GM12878 (cell line): ENCODE data around the gene RPGRIP1L. TPM values are rescaled to one million over a fixed set of nuclear protein-coding genes. Genes with fewer than 3 reads are reported as not detected.

Experiments
- ATAC-seq: fragments of 200-7000 bp; cut with Tn5 transposase; 3 replicates; pipeline ENCODE4 v1.9.1; 2020; ENCODE audit warnings: mild to moderate bottlenecking, moderate library complexity
- BruUV-seq: library from RNA; stranded (reverse); fragments of 400-500 nt; replicated peaks from 2 replicates; lab custom pipeline; 2021; lab: Mats Ljungman, UMichigan
- CTCF ChIA-PET: fragments of 300-600 bp; sonication (Branson Sonifier 250); formaldehyde crosslinking; extraction: SDS; loops from one replicate; lab custom pipeline; 2021; ENCODE audit warnings: inconsistent platforms; lab: Yijun Ruan, JAX
- POLR2A ChIA-PET: fragments of 350-600 bp; formaldehyde crosslinking; extraction: SDS; loops from one replicate; lab custom pipeline; 2021; ENCODE audit warnings: inconsistent platforms; lab: Charles Lee
- RAD21 ChIA-PET: fragments of 300-600 bp; sonication (Branson Sonifier 250); formaldehyde crosslinking; loops from one replicate; lab custom pipeline; 2023; ENCODE audit warnings: antibody characterized with exemption; ENCODE audit not compliant: unreplicated experiment; lab: Charles Lee
- SMC1A ChIA-PET: fragments of 300-600 bp; sonication (Branson Sonifier 250); formaldehyde crosslinking; loops from one replicate; lab custom pipeline; 2023; ENCODE audit not compliant: unreplicated experiment, uncharacterized antibody; lab: Charles Lee
- DNase-seq: peaks from one replicate; pipeline ENCODE4 v3.0.0-alpha.2; 2011; ENCODE audit warnings: low read depth, low spot score
- FAIRE-seq: peaks from 3 replicates; lab custom pipeline; 2011; peaks lifted over from hg19 to GRCh38; lab: Jason Lieb, UNC
- H2AFZ ChIP-seq: 2 replicates; pipeline ENCODE4 v1.6.0; 2011; ENCODE audit warnings: low read depth, low read length, control low read depth; ENCODE audit not compliant: control insufficient read depth
- H3K27ac ChIP-seq: 2 replicates; pipeline ENCODE4 v1.5.1; 2011; ENCODE audit warnings: control low read depth; ENCODE audit not compliant: control insufficient read depth, insufficient read depth
- H3K27me3 ChIP-seq, 2 experiments: replicated peaks in 1 of 2; 2 replicates each; pipeline versions ENCODE4 v1.6.0 to v1.6.1; 2011; ENCODE audit warnings: low read length in 1 of 2; ENCODE audit not compliant: control insufficient read depth in 2 of 2, insufficient read depth in 2 of 2
- H3K36me3 ChIP-seq, 2 experiments: 2 replicates each; pipeline ENCODE4 v1.5.1; 2011; ENCODE audit warnings: low read length in 1 of 2; ENCODE audit not compliant: control insufficient read depth in 2 of 2, insufficient read depth in 2 of 2
- H3K4me1 ChIP-seq: 2 replicates; pipeline ENCODE4 v1.6.1; 2011; ENCODE audit warnings: mild to moderate bottlenecking, low read length, moderate library complexity, mixed read lengths; ENCODE audit not compliant: control insufficient read depth, insufficient read depth
- H3K4me2 ChIP-seq: 2 replicates; pipeline ENCODE4 v1.6.0; 2011; ENCODE audit warnings: control low read depth; ENCODE audit not compliant: control insufficient read depth, insufficient read depth
- H3K4me3 ChIP-seq: fragments of 200-600 bp; sonication (generic); 2 replicates; pipeline ENCODE4 v1.5.1; 2016
- H3K79me2 ChIP-seq: 2 replicates; pipeline ENCODE4 v1.6.0; 2011; ENCODE audit warnings: low read length; ENCODE audit not compliant: control insufficient read depth, insufficient read depth
- H3K9ac ChIP-seq: 2 replicates; pipeline ENCODE4 v1.8.0; 2011; ENCODE audit warnings: low read length, control low read depth, mixed read lengths; ENCODE audit not compliant: control insufficient read depth, insufficient read depth
- H3K9me3 ChIP-seq: replicated peaks from 3 replicates; pipeline ENCODE4 v1.5.1; 2011; ENCODE audit warnings: mild to moderate bottlenecking, low read length; ENCODE audit not compliant: control insufficient read depth, insufficient read depth
- H4K20me1 ChIP-seq: 2 replicates; pipeline ENCODE4 v1.6.0; 2011; ENCODE audit not compliant: control insufficient read depth, insufficient read depth
- ATF3 ChIP-seq: IDR thresholded peaks from 2 replicates; pipeline ENCODE4 v1.6.1; 2011; ENCODE audit warnings: low read depth, mild to moderate bottlenecking, low read length, moderate library complexity, borderline replicate concordance; ENCODE audit errors: extremely low read depth
- BACH1 ChIP-seq: fragments of 450-650 bp; IDR thresholded peaks from 2 replicates; pipeline ENCODE4 v1.6.1; 2017; ENCODE audit warnings: mild to moderate bottlenecking, borderline replicate concordance
- BMI1 ChIP-seq: fragments of 450-650 bp; IDR thresholded peaks from 2 replicates; pipeline ENCODE4 v1.6.1; 2016; ENCODE audit warnings: mild to moderate bottlenecking, moderate library complexity, borderline replicate concordance
- CBX3 ChIP-seq: fragments of 200-600 bp; sonication (generic); IDR thresholded peaks from 2 replicates; pipeline ENCODE4 v1.6.1; 2016; ENCODE audit warnings: low read depth, borderline replicate concordance
- CUX1 ChIP-seq: IDR thresholded peaks from 2 replicates; pipeline ENCODE4 v1.6.1; 2012; ENCODE audit warnings: improper control_type of control experiment, low read depth, low read length; ENCODE audit not compliant: insufficient replicate concordance
- ETV6 ChIP-seq, 2 experiments: fragments of 450-650 bp in 1 of 2; IDR thresholded peaks in 1 of 2; conservative IDR thresholded peaks in 1 of 2; 2 replicates each; pipeline ENCODE4 v1.6.1; 2014; ENCODE audit warnings: antibody characterized with exemption in 1 of 2, borderline replicate concordance in 1 of 2, low read depth in 1 of 2, mild to moderate bottlenecking in 1 of 2, moderate library complexity in 1 of 2
- GABPA ChIP-seq: IDR thresholded peaks from 2 replicates; pipeline ENCODE4 v1.6.1; 2014; ENCODE audit warnings: antibody characterized with exemption, low read depth, mild to moderate bottlenecking, inconsistent platforms
- KDM1A ChIP-seq: fragments of 200-600 bp; sonication (generic); IDR thresholded peaks from 2 replicates; pipeline ENCODE4 v1.6.1; 2016; ENCODE audit warnings: borderline replicate concordance
- MYC ChIP-seq: IDR thresholded peaks from 2 replicates; pipeline ENCODE4 v1.6.1; 2011; ENCODE audit warnings: mild to moderate bottlenecking, low read length, moderate library complexity, inconsistent platforms; ENCODE audit not compliant: insufficient read depth, insufficient replicate concordance, insufficient read length, severe bottlenecking
- NFYB ChIP-seq: IDR thresholded peaks from 2 replicates; pipeline ENCODE4 v1.6.1; 2011; ENCODE audit warnings: low read depth, mild to moderate bottlenecking, low read length, improper control_type of control experiment, moderate library complexity; ENCODE audit not compliant: insufficient read depth
- NR2C1 ChIP-seq: fragments of 450-650 bp; IDR thresholded peaks from 2 replicates; pipeline ENCODE4 v1.6.1; 2017; ENCODE audit warnings: antibody characterized with exemption, mild to moderate bottlenecking, moderate library complexity
- POLR2A ChIP-seq: IDR thresholded peaks from 2 replicates; pipeline ENCODE4 v1.6.1; 2011; ENCODE audit warnings: low read depth, mild to moderate bottlenecking, low read length
- POU2F2 ChIP-seq: IDR thresholded peaks from 3 replicates; pipeline ENCODE4 v1.6.1; 2011; ENCODE audit warnings: low read depth, mild to moderate bottlenecking, low read length, borderline replicate concordance
- RELA ChIP-seq: fragments of 450-650 bp; IDR thresholded peaks from 2 replicates; pipeline ENCODE4 v1.8.0; 2014; ENCODE audit warnings: borderline replicate concordance; ENCODE audit not compliant: partially characterized antibody
- STAT3 ChIP-seq: IDR thresholded peaks from 2 replicates; pipeline ENCODE4 v1.6.1; 2011; ENCODE audit warnings: low read depth, low read length, improper control_type of control experiment
- SUZ12 ChIP-seq: fragments of 200-600 bp; sonication (generic); IDR thresholded peaks from one replicate; pipeline ENCODE4 v1.6.1; 2018; ENCODE audit warnings: antibody characterized with exemption, mild to moderate bottlenecking; ENCODE audit not compliant: unreplicated experiment
- TCF3 ChIP-seq: IDR thresholded peaks from 2 replicates; pipeline ENCODE4 v1.6.1; 2012; ENCODE audit warnings: low read depth, mild to moderate bottlenecking, low read length, borderline replicate concordance; ENCODE audit not compliant: insufficient read depth
- USF1 ChIP-seq: IDR thresholded peaks from 2 replicates; pipeline ENCODE4 v1.6.1; 2011; ENCODE audit warnings: borderline replicate concordance, low read depth, mild to moderate bottlenecking, moderate library complexity, mixed read lengths, low read length; ENCODE audit not compliant: insufficient read depth; ENCODE audit errors: extremely low read length
- ZNF207 ChIP-seq: fragments of 450-650 bp; IDR thresholded peaks from 2 replicates; pipeline ENCODE4 v1.6.1; 2014; ENCODE audit warnings: antibody characterized with exemption, mild to moderate bottlenecking, borderline replicate concordance
- WGBS: methylation state at CpG from one replicate; pipeline ENCODE4 v1.1.6; 2016; ENCODE audit warnings: low lambda C conversion rate; ENCODE audit not compliant: insufficient replicate concordance, insufficient coverage; ENCODE audit errors: missing lambda C conversion rate; 5-methylcytosine and 5-hydroxymethylcytosine counted together
- in situ Hi-C: fragments of 300-500 bp; cut with MboI; formaldehyde crosslinking; loops from 9 replicates; pipeline ENCODE4 v1.14.3; 2018; ENCODE audit warnings: mixed read lengths
- intact Hi-C: fragments of 100-400 bp; cut with micrococcal nuclease; formaldehyde crosslinking; loops from one replicate; pipeline ENCODE4 v1.14.2; 2022; ENCODE audit not compliant: unreplicated experiment
- polyA plus RNA-seq, 11 experiments: library from polyadenylated mRNA; depleted of rRNA in 4 of 11; unstranded in 6 of 11; stranded (reverse) in 5 of 11; fragments of >200 nt; fragmentation: Nextera tagmentation in 4 of 11; fragmentation: Illumina TruSeq in 1 of 11; extraction: Ambion mirVana in 4 of 11; extraction: Trizol in 1 of 11; gene quantifications; 1 replicate in 1 of 11; 2 replicates in 10 of 11; pipeline versions ENCODE4 v1.2.1 to v1.2.3, GENCODE V29; 2011 to 2016; ENCODE audit warnings: inconsistent platforms in 2 of 11, missing spikeins in 2 of 11, low read depth in 1 of 11
- total RNA-seq, 4 experiments: library from RNA; depleted of rRNA in 3 of 4; stranded (reverse); fragments of >200 nt in 3 of 4; fragmentation: Illumina TruSeq in 1 of 4; extraction: Trizol in 1 of 4; gene quantifications; 2 replicates each; pipeline versions ENCODE4 v1.2.1 to v1.2.3, GENCODE V29; 2013 to 2021

Gene RPGRIP1L
- total and polyA plus RNA-seq, 10 of the 15 experiments (the other 5 are each of a cell fraction or from before 2014, with no cell fraction given), result 3.5 to 9.6 (median 4.4) TPM

GRCh38 chr16:53695070-53695469 lies 8.6 kb downstream of the RPGRIP1L start:
- Histone ChIP-seq H3K79me2 (no peaks in the 10 kb centered on the region), H3K27ac (no peak overlapping the region), H4K20me1 (no peaks in the 10 kb centered on the region), H3K4me2 (no peak overlapping the region), H3K4me3 (no peak overlapping the region), H3K4me1 (no peaks in the 10 kb centered on the region), H3K36me3 (no peaks in the 10 kb centered on the region), H3K9me3 (no peaks in the 10 kb centered on the region), H3K9ac (no peak overlapping the region), H3K27me3 (no peaks in the 10 kb centered on the region), H2AFZ (no peak overlapping the region)
- ChIA-PET POLR2A (no interaction called here), RAD21 (interaction anchor here (0.7 kb wide), 1 partner anchor 9 kb away, joined by 3 read pairs; the partner anchor contains the start of genes FTO and RPGRIP1L), SMC1A (no interaction called here), CTCF (no interaction called here)
- intact Hi-C loops (no loop called here), in situ Hi-C loops (no loop called here)
- no peak for TF ChIP-seq KDM1A
- TF ChIP-seq ETV6 (conservative IDR thresholded peaks at IDR 0.05 in 1 of 2, IDR thresholded peaks at IDR 0.05 in 1 of 2; ENCODE audit: borderline replicate concordance in 1 of 2, low read depth in 1 of 2), result no peak
- TF ChIP-seq MYC, result no peak
- TF ChIP-seq POLR2A, result no peak
- TF ChIP-seq CUX1, result no peak
- TF ChIP-seq TCF3, result no peak
- TF ChIP-seq RELA, result no peak
- TF ChIP-seq CBX3, result no peak
- no peak for TF ChIP-seq NR2C1
- no peak for TF ChIP-seq ZNF207
- no peak for TF ChIP-seq SUZ12
- no peak for TF ChIP-seq USF1
- no peak for TF ChIP-seq STAT3
- no peak for TF ChIP-seq BACH1
- no peak for TF ChIP-seq NFYB
- no peak for TF ChIP-seq GABPA
- no peak for TF ChIP-seq ATF3
- TF ChIP-seq POU2F2, result no peak
- no peak for TF ChIP-seq BMI1
- BruUV-seq, result no TSS peak
- WGBS, result 93% methylated on average over 1 of the region's 1 CpG
- ATAC-seq, result no peak
- DNase-seq, result no peak
- FAIRE-seq, result no peak
